ENCODE results near the gene BSPH1. TPM values are rescaled to one million over a fixed set of nuclear protein-coding genes. Genes with fewer than 3 reads are reported as not detected.

Gene BSPH1
- total RNA-seq, 2 experiments from 2014 or later, result not detected

DNA sequence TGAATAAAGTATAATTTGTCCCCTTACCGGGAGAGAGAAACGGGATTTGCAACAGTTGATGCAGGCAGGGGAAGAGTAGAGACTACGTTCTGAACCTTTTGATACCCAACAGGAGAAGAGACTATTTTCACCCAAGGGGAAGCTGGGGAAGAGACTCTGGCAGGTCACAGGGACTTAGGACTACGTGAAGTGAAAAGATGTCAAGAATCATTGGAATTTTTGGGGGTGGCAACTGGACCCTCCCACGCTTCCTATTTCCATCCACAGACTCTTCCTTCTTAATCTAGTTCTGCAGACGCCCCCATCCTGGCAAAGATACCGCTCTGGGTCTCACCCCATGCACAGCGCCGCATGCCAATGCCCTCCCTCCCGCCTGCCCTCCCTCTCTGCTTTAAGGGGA lies 38.1 kb upstream of the BSPH1 start:
- TF ChIP-seq EZH2phosphoT487 (IDR thresholded peaks at IDR 0.05; ENCODE audit: borderline replicate concordance, low read depth, low read length), result no peak
- TF ChIP-seq, protein P1, sequence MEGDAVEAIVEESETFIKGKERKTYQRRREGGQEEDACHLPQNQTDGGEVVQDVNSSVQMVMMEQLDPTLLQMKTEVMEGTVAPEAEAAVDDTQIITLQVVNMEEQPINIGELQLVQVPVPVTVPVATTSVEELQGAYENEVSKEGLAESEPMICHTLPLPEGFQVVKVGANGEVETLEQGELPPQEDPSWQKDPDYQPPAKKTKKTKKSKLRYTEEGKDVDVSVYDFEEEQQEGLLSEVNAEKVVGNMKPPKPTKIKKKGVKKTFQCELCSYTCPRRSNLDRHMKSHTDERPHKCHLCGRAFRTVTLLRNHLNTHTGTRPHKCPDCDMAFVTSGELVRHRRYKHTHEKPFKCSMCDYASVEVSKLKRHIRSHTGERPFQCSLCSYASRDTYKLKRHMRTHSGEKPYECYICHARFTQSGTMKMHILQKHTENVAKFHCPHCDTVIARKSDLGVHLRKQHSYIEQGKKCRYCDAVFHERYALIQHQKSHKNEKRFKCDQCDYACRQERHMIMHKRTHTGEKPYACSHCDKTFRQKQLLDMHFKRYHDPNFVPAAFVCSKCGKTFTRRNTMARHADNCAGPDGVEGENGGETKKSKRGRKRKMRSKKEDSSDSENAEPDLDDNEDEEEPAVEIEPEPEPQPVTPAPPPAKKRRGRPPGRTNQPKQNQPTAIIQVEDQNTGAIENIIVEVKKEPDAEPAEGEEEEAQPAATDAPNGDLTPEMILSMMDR (conservative IDR thresholded peaks at IDR 0.05; ENCODE audit: low read length), result no peak
- Histone ChIP-seq H3K4me3 (ENCODE audit: low read depth, low read length, poor library complexity, severe bottlenecking) (no peak overlapping the region), H3K4me2 (ENCODE audit: low read length) (no peak overlapping the region), H3K27ac (ENCODE audit: low read depth, low read length, poor library complexity, severe bottlenecking) (no peak overlapping the region), H3K9me2 (ENCODE audit: insufficient read depth, low read length) (no peaks in the 10 kb centered on the region), H3K9me3 (ENCODE audit: low read length) (no peaks in the 10 kb centered on the region), H4K20me1 (ENCODE audit: insufficient read depth, low read length) (no peaks in the 10 kb centered on the region), H2AFZ (ENCODE audit: low read length) (no peak overlapping the region), H3K79me2 (ENCODE audit: insufficient read depth, low read depth, low read length) (no peaks in the 10 kb centered on the region), H3K4me1 (ENCODE audit: insufficient read depth, low read length, poor library complexity, severe bottlenecking) (no peaks in the 10 kb centered on the region), H3K36me3 (ENCODE audit: insufficient read depth, low read length) (no peaks in the 10 kb centered on the region)
- CTCF ChIA-PET (ENCODE audit: unreplicated experiment), result no interaction called here
- BruUV-seq (replicated peaks), result no TSS peak
- no peak for DNase-seq (ENCODE audit: low spot score)
- POLR2A ChIA-PET, result no interaction called here
- intact Hi-C loops (cut with micrococcal nuclease; ENCODE audit: unreplicated experiment), result no loop called here

- Histone ChIP-seq H3K36me3 (ENCODE audit: insufficient read depth, low read length) (no peaks in the 10 kb centered on the region), H3K4me2 (ENCODE audit: low read length) (no peak overlapping the region), H3K79me2 (ENCODE audit: insufficient read depth, low read depth, low read length) (no peaks in the 10 kb centered on the region), H3K4me3 (ENCODE audit: low read depth, low read length, poor library complexity, severe bottlenecking) (no peak overlapping the region), H3K9me2 (ENCODE audit: insufficient read depth, low read length) (no peaks in the 10 kb centered on the region), H3K27ac (ENCODE audit: low read depth, low read length, poor library complexity, severe bottlenecking) (no peak overlapping the region), H3K4me1 (ENCODE audit: insufficient read depth, low read length, poor library complexity, severe bottlenecking) (no peaks in the 10 kb centered on the region), H3K9me3 (ENCODE audit: low read length) (no peaks in the 10 kb centered on the region), H2AFZ (ENCODE audit: low read length) (no peak overlapping the region), H4K20me1 (ENCODE audit: insufficient read depth, low read length) (no peaks in the 10 kb centered on the region)
- ChIA-PET CTCF (ENCODE audit: unreplicated experiment) (no interaction called here), POLR2A (no interaction called here)
- DNase-seq (ENCODE audit: low spot score), result no peak
- intact Hi-C loops (cut with micrococcal nuclease; ENCODE audit: unreplicated experiment), result no loop called here
- no peak for TF ChIP-seq EZH2phosphoT487 (IDR thresholded peaks at IDR 0.05; ENCODE audit: borderline replicate concordance, low read depth, low read length)
- TF ChIP-seq, protein P1 (conservative IDR thresholded peaks at IDR 0.05; ENCODE audit: low read length), result no peak
- no TSS peak for BruUV-seq (replicated peaks)
These were observed 37.5 kb upstream of the BSPH1 start for GRCh38 chr19:48029431-48029830.

DNA sequence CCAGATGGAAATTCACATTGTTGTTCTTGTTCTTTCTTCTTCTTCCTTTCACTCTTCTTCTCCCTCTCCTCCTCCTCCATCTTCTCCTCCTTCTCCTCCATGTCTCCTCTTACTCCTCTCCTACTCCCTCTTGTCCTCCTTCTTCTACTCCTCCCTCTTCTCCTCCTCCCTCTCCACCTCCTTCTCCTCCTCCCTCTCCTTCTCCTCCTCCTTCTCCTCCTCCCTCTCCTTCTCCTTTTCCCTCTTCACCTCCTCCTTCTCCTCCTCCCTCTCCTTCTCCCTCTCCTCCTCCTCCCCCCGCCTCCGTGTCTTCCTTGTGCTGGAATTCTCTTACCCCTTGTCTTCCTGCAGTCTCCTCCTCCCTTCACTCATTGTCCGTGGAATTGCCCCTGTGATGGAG lies 33.5 kb upstream of the BSPH1 start:
- POLR2A ChIA-PET, result no interaction called here
- CTCF ChIA-PET (ENCODE audit: unreplicated experiment), result no interaction called here
- Histone ChIP-seq H4K20me1 (ENCODE audit: insufficient read depth, low read length) (no peaks in the 10 kb centered on the region), H3K4me1 (ENCODE audit: insufficient read depth, low read length, poor library complexity, severe bottlenecking) (no peaks in the 10 kb centered on the region), H3K4me3 (ENCODE audit: low read depth, low read length, poor library complexity, severe bottlenecking) (no peak overlapping the region), H3K9me3 (ENCODE audit: low read length) (no peaks in the 10 kb centered on the region), H3K27ac (ENCODE audit: low read depth, low read length, poor library complexity, severe bottlenecking) (no peak overlapping the region), H2AFZ (ENCODE audit: low read length) (no peak overlapping the region), H3K79me2 (ENCODE audit: insufficient read depth, low read depth, low read length) (no peaks in the 10 kb centered on the region), H3K36me3 (ENCODE audit: insufficient read depth, low read length) (no peaks in the 10 kb centered on the region), H3K4me2 (ENCODE audit: low read length) (no peak overlapping the region), H3K9me2 (ENCODE audit: insufficient read depth, low read length) (no peaks in the 10 kb centered on the region)
- no TSS peak for BruUV-seq (replicated peaks)
- intact Hi-C loops (cut with micrococcal nuclease; ENCODE audit: unreplicated experiment), result no loop called here
- no peak for DNase-seq (ENCODE audit: low spot score)
- no peak for TF ChIP-seq EZH2phosphoT487 (IDR thresholded peaks at IDR 0.05; ENCODE audit: borderline replicate concordance, low read depth, low read length)
- TF ChIP-seq, protein P1 (conservative IDR thresholded peaks at IDR 0.05; ENCODE audit: low read length), result no peak
